Ishikawa (cell line): ENCODE data around the gene ADGRL3.

Experiments
- CEBPB ChIP-seq: IDR thresholded peaks from 2 replicates; pipeline ENCODE4 v1.6.1; 2012
- CREB1 ChIP-seq: IDR thresholded peaks from 2 replicates; pipeline ENCODE4 v1.6.1; 2012; ENCODE audit warnings: low read depth
- EGR1 ChIP-seq: IDR thresholded peaks from 2 replicates; pipeline ENCODE4 v1.6.1; 2012
- EP300 ChIP-seq: IDR thresholded peaks from 2 replicates; pipeline ENCODE4 v1.6.1; 2012; ENCODE audit warnings: borderline replicate concordance
- FOXM1 ChIP-seq: IDR thresholded peaks from 2 replicates; pipeline ENCODE4 v1.6.1; 2012; ENCODE audit warnings: low read depth, borderline replicate concordance
- NFIC ChIP-seq: IDR thresholded peaks from 2 replicates; pipeline ENCODE4 v1.6.1; 2012
- RAD21 ChIP-seq: IDR thresholded peaks from 2 replicates; pipeline ENCODE4 v1.6.1; 2012; ENCODE audit warnings: low read depth
- REST ChIP-seq: IDR thresholded peaks from 2 replicates; pipeline ENCODE4 v1.6.1; 2012; ENCODE audit warnings: low read depth, mild to moderate bottlenecking
- TAF1 ChIP-seq: IDR thresholded peaks from 2 replicates; pipeline ENCODE4 v1.6.1; 2012; ENCODE audit warnings: low read depth, mild to moderate bottlenecking
- TCF12 ChIP-seq: IDR thresholded peaks from 2 replicates; pipeline ENCODE4 v1.6.1; 2012; ENCODE audit warnings: low read depth
- TEAD4 ChIP-seq: IDR thresholded peaks from 2 replicates; pipeline ENCODE4 v1.6.1; 2012
- YY1 ChIP-seq: IDR thresholded peaks from 2 replicates; pipeline ENCODE4 v1.6.1; 2012; ENCODE audit warnings: low read depth
- ZBTB7A ChIP-seq: IDR thresholded peaks from 2 replicates; pipeline ENCODE4 v1.6.1; 2012; ENCODE audit warnings: low read depth
- TF ChIP-seq, protein P1 (sequence below): IDR thresholded peaks from 2 replicates; pipeline ENCODE4 v1.6.1; 2012
- TF ChIP-seq, protein P2 (sequence below): IDR thresholded peaks from 2 replicates; pipeline ENCODE4 v1.6.1; 2012

The ADGRL3 gene

DNA sequence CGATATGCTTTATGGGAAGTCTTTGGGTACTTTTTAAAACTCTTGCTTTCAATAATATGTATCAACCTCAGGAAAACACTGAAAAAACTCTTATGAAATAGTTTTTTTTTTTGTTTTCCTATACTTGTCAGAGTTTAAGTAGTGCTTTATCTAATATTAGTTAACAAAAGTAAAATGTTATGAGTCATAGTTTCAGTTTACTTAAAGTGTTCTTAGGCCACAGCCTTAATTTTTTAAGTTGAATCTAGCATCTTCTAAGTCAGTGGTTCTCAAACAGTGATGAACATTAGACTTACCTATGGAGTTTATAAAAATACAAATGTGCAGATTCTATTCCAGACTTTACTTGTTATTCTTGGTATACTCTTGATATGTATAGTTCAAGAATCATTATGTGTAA, 26.3 kb upstream of the ADGRL3 start:
- TF ChIP-seq RAD21 (no peak), FOXM1 (no peak), ZBTB7A (no peak), TAF1 (no peak), TEAD4 (no peak), EGR1 (no peak), TCF12 (no peak), REST (no peak), NFIC (no peak), YY1 (no peak), CEBPB (no peak), EP300 (no peak), CREB1 (no peak)
- TF ChIP-seq, protein P1, sequence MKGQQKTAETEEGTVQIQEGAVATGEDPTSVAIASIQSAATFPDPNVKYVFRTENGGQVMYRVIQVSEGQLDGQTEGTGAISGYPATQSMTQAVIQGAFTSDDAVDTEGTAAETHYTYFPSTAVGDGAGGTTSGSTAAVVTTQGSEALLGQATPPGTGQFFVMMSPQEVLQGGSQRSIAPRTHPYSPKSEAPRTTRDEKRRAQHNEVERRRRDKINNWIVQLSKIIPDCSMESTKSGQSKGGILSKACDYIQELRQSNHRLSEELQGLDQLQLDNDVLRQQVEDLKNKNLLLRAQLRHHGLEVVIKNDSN, result no peak

DNA sequence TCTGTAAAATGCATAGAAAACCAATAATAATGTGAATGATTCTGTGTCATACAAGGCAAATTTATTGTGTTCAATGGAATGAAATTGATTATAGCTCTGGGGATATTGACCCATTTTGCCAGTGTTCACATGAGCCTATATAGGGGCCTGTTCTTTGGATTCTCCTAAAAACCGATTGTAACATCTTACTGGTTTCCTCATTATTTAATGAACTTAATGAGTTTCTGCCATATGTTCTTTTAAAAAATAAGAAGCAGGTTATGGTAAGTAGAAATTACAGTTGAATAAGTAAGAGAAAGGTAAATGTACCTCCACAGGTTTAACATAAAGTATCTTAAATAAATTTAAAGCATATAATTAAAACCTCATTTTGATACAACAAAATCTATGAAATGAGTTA, 24.6 kb upstream of the ADGRL3 start:
- TF ChIP-seq TEAD4, result no peak

GRCh38 chr4:61177367-61177766, 22.8 kb upstream of the ADGRL3 start:
- no peak for TF ChIP-seq TCF12
- TF ChIP-seq TAF1, result no peak
- TF ChIP-seq YY1, result no peak
- TF ChIP-seq REST, result no peak
- TF ChIP-seq RAD21, result no peak
- no peak for TF ChIP-seq FOXM1
- TF ChIP-seq EP300, result no peak
- no peak for TF ChIP-seq CREB1
- TF ChIP-seq ZBTB7A, result no peak
- no peak for TF ChIP-seq TEAD4

- TF ChIP-seq TCF12, result no peak
- TF ChIP-seq, protein P2, sequence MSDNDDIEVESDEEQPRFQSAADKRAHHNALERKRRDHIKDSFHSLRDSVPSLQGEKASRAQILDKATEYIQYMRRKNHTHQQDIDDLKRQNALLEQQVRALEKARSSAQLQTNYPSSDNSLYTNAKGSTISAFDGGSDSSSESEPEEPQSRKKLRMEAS, result no peak
- no peak for TF ChIP-seq TEAD4
- TF ChIP-seq CEBPB, result no peak
Measured at GRCh38 chr4:61180405-61180804, 19.7 kb upstream of the ADGRL3 start.

GRCh38 chr4:61182915-61183314, 17.2 kb upstream of the ADGRL3 start:
- TF ChIP-seq ZBTB7A, result no peak
- no peak for TF ChIP-seq EGR1
- TF ChIP-seq, protein P2, result no peak
- no peak for TF ChIP-seq TEAD4

DNA sequence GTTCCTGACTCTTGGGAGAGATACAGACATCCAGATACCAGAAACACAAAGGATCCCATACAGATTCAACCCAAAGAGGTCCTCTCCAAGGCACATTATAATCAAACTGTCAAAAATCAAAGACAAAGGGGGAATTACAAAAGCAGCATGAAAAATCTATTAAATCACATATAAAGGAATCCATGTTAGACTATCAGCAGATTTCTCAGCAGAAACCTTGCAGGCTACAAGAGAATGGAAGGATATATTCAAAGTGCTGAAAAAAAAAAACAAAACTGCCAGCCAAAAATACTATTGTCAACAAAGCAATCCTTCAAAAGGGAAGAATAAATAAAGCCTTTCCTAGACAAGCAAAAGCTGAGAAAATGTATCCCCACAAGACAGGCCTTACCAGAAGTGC, 14.8 kb upstream of the ADGRL3 start:
- no peak for TF ChIP-seq NFIC
- no peak for TF ChIP-seq RAD21
- no peak for TF ChIP-seq FOXM1
- no peak for TF ChIP-seq TAF1
- TF ChIP-seq EP300, result no peak
- no peak for TF ChIP-seq ZBTB7A
- TF ChIP-seq EGR1, result no peak
- no peak for TF ChIP-seq CREB1
- TF ChIP-seq, protein P1, result no peak
- no peak for TF ChIP-seq REST
- TF ChIP-seq, protein P2, result no peak
- TF ChIP-seq TCF12, result no peak
- no peak for TF ChIP-seq TEAD4
- TF ChIP-seq YY1, result no peak
- TF ChIP-seq CEBPB, result no peak
